ENCODE measurements around the gene STARD10.
"Not testable (repeated sequence)": the region's sequence is repeated elsewhere in the genome, so short reads cannot be mapped to it uniquely, and the experiment has no call there.

The STARD10 gene

DNA sequence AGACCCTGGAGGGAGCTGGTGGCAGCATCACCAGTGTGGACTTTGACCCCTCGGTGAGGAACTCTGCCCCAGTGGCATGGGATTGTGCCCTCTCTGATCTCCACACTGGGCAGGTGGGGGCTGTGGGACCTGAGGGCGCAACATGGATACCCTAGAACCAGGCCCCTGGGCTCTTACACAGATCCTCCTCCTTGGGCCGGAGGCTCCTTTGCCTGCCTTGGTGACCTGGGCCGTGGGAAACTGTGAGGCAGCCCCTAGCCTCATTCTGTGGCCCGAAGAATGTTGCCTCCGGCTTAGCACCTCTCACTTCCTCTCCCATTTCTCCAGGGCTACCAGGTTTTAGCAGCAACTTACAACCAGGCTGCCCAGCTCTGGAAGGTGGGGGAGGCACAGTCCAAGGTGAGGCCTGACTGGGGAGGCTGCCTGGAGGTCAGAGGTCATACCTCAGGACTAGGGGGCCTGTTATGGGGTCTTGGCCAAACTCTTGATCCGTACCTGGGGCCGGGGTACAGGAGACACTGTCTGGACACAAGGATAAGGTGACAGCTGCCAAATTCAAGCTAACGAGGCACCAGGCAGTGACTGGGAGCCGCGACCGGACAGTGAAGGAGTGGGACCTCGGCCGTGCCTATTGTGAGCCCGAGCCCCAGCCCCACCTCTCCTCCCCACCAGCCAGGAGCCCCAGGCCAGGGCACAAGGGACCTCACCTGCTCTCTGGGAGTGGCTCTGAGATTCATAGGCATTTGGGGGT lies 32.5 kb upstream of the STARD10 start:
- DNase-seq: no peak

DNA sequence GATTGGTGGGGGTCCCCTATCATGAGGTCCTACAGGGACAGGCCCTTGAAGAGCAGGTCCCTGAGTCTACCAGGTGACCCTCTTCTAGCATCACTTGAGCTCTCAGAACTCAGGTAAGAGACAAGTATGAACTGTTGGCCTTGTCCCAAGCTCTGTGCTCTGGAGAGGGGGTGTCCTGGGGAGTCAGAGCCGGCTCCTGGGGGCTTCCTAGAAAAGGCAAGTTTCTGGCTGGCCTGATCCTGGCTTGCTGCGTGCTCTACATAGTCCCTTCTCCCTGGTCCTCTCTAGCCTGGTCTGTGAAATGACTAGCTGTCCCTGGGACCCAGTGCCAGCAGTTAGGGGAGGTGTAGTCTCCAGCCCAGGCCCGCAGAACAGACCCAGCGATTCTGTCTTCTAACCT lies 31.8 kb upstream of the STARD10 start:
- no peak for DNase-seq

DNA sequence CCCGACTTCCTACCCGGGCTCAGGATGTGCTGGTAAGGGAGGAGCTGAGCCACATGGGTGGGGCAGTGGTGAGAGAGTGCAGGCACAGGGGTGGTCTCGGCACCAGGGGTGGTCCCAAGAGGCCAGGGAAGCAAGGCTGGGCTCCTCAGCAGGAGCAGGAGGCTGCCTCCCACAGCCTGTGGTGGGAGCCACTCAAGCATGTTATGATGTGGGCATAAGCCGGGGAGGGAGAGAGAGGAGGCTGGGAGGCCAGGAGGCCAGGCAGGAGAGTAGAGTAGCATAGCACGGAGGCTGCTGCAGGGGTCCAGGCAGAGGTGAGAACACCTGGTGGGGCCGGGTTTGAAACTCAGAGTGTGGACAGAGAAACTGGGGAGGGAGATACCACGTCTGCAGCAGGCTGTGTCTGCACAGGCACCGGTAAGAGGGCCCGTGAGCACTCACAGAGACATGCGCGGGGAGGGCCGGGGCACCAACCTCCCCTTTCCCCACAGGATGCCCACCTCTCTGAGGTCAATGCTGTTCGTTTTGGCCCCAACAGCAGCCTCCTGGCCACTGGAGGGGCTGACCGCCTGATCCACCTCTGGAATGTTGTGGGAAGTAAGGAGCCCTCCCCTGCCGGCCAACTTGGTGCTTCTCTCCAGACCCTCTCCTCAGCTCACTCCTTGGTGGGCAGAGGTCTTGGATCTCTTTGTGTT lies 31.1 kb upstream of the STARD10 start:
- DNase-seq: no peak

DNA sequence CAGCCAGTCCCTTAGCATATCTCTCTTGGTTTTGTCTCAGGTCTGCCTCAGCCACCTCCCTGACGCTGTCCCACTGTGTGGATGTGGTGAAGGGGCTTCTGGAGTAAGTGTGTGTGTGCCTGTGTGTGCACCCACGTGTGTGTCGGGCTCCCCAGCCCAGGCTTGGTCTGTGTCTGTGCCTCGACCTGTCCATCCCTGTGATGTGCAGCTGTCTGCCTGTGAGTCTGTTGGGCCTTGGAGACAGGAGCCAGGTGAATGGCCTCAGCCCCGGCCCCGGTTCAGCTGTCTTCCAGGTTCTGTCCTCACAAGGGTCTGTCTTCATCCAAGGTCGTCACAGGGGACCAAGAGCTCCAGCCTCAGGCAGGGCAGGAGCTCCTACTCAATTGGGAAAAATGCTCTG lies 30.2 kb upstream of the STARD10 start:
- no peak for DNase-seq

DNA sequence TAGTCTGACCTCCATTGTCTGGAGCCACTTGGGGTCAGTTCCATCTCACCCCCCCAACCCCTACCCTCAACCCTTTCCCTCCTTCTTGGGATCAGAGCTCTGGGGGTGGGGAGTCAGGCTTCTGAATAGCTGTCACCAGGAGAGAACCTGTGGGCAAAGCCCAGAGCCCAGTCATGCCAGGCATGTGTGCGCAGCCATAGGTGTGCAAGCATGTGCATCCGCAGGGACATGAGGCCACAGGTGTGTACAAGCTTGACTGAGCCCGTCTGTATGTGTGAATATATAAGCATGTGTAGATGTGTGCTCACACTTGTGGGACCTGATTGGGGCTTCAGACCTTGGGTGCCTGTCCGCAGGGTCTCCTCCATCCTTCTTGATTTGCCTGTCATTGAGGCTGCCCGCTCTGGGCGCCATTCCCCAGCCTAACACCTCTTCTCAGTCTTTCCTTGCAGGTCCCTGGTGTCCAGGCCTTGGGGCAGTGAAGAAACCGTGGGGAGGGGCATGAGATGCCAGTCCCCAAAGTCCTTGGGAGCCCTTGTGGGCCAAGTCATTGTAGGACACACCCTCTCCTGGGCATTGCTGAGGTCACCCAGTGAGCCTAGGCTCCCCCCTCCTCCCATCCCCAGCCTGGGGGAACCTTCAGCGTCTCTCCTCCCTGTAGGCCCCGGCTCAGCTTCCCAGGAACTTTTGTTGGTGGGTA lies 29.4 kb upstream of the STARD10 start:
- DNase-seq: no peak

DNA sequence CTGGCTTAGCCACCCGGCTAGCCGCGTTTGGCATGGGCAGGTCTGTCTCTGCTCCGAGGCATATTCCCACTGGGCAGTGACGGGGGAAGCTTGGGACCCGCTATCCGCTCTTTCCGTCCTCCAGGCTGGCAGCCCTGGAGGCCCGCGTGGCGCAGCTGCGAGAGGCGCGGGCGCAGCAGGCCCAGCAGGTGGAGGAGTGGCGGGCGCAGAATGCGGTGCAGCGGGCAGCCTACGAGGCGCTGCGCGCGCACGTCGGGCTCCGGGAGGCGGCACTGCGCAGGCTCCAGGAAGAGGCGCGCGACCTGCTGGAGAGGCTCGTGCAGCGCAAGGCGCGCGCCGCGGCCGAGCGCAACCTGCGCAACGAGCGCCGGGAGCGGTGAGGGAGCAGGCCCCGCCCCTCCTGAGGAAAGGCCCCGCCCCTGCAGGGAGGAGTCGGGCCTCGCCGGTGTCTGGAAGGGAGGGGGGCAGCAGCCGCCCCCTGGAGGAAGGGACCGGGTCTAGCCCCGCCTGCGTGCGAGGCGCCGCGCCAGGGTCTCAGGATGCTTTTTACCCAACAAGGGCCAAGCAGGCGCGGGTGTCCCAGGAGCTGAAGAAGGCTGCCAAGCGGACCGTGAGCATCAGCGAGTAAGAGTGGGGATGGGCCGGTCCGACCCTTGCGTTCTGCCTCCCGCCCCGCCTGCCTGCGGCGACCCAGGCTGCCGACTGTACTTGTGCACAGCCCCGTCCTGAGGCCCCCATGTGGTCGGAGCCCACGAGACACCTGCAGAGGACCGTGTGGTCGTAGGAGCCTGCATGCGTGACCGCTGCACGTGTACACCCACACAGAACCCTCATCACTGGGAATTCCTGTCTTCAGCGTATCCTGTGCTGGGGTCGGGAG lies 28.3 kb upstream of the STARD10 start:
- peak; percentile 76 for DNase-seq

DNA sequence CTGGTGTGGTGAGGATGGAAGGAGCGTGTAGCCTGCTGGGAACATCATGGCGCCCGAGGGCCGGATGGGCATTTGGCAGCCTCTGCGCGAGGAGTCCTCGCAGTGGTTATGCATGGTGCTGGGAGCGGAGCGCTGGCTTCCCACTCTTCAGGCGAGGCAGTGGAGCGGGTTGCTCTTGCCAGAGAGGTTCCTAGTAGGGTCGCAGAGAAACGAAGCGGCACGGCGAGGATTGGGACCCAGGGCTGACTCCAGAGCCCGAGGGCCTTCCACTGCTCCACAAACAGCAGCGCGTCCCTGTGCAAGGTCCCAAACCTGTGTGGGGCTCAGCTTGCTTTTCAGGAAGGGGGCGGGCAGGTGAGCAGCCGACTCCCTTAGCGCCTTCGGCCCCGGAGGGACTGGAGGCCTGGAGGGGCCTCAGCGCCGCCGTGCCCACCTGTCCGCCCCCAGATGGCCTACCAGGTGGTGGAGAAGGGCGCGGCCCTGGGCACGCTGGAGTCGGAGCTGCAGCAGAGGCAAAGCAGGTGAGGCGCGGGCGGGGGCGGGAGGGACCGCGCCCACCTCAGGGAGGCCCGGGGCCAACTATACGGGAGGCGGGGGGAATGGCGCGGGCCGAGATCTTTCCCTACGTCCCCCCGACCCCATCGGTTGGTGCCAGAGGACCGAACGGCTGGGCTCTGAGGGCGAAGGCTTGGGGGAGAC lies 27.5 kb upstream of the STARD10 start:
- no peak for DNase-seq

DNA sequence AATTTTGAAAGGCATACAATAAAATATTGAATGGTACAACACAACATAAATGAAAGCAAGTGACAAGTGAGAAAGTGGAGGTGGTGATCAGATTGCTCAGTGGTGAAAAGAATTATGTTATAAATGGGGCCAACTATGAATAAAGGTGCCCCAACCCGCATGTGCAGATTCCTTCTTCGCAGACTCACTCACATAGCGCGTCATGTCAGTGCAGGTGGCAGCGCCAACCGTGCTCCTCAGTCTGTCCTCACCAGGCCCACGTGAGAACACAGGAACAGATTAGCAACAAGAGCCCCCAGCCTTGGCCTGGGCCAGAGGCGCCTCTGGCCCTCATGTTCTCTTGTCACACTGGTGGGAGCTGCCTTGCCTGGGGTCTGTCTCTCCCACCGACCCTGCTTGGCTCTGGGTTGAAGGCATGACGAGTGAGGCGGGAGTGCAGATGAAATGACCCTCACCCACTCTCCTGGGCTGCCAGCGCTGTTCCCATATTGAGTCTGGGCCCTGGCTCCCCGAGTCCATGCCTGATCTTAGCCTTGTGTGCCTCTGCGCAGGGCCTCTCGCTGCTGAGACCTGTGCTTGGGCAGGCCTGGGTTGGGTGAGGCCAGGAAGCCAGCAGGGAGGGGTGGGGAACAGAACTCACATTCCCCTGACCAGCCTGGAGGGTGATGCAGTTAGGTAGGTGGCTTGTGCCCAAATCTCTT lies 26.7 kb upstream of the STARD10 start:
- no peak for DNase-seq

DNA sequence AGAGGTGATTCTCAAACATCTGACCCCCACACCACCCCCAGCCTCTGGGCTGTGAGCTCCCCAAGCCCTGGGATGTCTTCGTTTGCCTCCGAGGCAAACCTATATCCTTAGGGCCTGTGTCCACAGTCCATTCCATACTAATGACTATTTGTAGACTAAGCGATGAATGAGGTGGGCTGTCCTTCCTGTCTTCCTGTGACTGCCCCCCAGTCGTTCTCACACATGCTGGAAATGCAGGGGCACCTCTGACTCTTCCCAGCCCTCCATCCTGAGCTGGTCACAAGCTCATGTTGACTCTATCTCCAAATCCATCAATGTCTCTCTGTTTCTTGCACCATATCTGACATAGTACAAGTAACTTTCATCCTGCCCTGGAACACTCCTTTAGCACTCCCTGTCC lies 25.1 kb upstream of the STARD10 start:
- DNase-seq: no peak

DNA sequence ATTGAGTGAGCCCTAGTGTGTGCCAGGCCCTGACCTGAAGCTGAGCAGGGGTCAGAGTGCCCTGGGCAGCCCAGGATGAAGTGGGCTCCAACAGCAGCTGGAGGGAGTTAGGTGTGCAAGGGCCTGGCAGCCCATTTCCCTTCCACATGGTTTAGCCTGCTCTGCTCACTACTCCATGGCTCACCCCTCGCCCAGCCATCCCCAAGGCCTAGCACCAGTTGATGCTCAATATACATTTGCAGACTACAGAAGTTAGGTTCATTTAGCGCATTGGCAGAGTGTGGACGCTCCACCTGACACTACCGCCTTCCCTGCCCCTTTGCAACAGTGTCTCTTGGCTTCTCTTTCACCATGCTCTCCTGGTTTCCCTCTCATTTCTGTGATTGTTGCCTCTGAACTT lies 24.1 kb upstream of the STARD10 start:
- DNase-seq: no peak

DNA sequence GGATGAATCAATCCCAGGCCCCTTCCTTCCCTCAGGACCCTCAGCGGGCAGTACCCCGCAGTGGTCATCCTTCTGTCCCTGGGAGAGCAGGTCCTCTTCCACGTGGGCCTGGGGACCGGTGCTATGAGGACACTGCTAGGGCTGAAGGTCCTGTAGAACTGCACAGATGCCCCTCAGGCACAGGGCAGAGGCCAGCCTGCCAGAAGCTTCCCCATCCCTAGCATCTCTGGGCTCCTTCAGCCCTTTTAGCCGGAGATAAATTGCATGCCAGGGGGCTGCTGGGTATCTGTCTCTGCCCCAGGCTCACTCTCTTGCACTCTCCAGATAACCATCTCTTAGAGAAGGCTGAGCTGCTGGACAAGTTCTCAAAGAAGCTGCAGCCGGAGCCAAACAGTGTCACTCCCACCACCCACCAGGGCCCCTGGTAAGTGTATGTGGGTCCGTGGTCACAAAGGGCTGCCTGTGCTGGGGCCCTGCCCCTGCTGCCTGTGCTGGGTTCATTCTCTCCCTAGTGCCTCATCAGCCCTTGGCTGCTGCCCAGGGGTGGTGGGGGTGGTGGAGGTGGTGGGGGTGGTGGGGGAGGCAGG lies 22.6 kb upstream of the STARD10 start:
- no peak for DNase-seq

DNA sequence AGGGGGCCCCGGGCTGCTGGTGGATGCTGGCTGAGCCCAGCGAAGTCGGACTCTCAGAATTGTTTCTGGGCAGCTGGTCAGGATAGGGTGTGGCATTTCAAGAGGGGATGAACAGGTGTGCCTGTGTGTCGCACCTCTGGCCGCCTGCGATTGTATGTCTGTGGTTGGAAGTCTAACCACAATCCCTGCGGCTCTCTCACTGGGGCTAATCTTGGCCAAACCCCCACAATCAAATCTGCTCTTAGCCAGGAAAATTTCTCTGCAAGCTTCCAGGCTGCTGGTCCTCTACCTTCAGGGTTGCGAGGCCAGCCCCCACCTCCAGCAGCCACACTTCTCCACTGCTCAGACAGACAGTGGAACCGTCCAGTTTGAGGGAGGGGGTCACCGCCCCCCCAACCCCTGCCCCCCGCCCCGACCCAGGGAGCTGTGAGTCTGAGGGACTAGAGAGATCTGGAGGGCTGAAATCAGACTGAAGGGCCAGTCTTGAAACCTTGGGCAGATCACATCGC lies 21.3 kb upstream of the STARD10 start:
- no peak for DNase-seq

DNA sequence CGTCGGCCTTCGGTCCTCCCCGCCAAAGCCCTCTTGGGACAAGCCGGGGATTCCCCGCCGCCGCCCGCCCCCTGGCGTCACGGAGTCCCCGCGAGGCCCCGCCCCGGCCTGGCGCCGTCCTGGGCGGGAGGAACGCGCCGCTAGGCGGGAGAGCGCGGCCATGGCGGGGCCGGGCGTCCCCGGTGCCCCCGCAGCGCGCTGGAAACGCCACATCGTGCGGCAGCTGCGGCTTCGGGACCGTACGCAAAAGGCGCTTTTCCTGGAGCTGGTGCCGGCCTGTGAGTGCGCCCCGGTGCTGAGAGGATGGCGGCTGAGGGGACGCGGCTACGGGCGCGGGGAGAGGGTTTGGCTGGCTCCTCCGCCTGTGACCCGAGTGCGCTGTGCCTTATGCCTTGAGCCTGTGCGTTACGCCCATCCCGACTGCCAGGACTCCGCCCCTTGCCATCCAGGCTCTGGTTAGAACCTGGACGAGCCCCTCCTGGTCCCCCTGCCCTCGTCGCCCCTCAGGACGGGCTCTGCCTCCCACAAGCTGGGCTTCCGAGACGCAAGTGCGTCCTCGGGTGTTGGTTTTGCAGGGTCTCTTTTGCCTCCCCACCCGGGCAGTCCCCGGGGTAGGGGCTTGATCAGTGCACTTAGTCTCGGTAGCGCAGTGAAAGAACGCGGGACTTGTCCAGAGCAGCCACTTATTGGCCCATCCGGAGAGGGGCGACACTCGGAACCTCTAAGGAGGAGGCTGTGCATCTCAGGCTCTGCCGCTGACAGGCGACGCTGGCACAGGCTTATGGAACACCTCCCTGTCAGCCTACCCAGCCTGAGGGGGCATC lies 20.7 kb upstream of the STARD10 start, which contains the start of gene ATG16L2:
Gene ATG16L2, plus strand, starts transcription at position 126 of the 824 bp plus-strand sequence. Its CDS starts 35 bp downstream, at position 161.
- DNase-seq: peak; percentile 74

DNA sequence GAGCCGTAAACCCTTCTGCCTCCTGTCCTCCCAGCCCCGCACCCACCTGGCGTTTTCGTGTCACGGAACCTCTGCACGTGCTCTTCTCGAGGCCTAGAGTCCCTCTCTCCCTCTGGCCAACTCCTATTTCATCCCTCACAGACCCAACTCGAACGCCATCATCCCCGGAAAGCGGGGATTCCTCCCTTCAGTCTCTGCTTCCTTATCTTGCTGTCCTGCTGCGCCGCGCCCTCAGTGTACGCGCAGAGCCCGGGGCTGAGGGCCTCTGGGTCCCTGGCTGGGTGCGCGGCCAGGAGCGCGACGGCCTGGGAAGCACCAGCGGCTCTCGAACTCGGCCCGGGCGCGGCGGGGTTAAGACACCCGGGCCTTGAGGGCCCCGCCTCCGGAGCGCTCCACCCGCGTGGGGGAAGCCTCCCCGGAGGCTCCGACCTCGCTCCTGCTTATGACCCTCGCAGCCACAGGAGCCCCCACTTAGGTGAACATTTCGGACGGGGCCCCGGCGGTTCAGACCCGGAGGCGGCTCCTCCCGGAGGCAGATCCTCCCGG lies 20.0 kb upstream of the STARD10 start:
- peak; percentile 74 for DNase-seq

DNA sequence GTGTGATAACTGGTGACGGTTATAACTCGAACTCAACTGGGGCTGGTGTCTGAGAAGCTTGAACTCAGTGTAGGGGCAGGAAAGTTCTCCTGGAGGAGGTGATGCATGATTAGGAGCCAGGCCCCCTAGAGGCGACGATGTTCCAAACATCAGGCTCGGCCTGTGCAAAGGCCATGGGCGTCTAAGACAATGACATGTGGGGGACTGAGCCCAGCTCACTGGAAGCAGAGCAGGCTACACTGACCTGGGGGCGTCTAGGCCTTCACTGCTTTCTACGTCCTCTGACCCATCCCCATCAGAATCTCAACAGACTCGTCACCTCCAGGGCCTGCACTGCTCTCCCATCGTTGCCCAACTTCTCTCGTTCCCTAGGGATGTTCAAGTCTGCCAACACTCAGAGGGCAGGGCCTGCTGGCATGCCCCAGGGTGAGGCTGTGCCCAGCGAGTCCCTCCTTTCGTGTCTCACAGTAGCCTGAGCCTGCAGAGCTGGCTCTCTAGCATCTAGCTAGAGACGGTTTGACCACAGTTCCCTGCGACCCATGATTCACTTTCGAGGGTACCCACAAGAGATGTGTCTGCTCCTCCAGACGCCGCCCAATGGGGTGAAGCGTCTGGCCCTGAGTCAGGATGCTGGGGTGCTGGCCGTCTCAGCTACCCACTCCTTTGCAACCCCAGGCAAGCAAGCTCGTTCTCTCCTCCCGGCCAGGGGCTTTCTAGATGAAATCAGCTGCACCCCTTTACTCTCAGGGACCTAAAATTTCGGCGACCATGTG lies 19.3 kb upstream of the STARD10 start:
- no peak for DNase-seq

DNA sequence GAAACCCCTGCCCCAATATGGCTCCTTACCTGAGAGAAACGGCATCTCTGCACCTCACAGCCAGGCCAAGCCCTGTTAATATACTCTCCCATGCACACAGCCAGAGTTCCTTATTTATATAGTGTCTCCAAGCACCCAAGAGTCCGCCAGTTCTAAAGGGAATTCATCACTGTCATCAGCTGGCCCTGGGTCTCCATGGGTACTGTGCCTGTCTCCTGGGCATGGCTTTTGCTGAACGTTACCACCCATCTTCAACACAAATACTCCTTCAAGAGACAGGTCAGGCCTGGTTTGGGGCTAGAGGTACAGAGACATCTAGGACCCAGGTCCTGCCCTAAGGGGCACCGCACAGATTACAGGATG lies 18.7 kb upstream of the STARD10 start:
- DNase-seq: peak; percentile 51

DNA sequence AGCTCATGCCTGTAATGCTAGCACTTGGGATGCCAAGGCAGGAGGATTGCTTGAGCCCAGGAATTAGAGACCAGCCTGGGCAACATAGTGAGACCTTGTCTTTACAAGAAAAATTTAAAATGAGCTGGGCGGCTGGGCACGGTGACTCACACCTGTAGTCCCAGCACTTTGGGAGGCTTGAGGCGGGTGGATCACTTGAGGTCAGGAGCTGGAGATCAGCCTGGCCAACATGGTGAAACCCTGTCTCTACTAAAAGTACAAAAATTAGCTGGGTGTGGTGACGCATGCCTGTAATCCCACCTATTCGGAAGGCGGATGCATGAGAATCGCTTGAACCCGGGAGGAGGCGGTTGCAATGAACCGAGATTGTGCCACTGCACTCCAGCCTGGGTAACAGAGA lies 17.8 kb upstream of the STARD10 start:
- DNase-seq: not testable (repeated sequence)

DNA sequence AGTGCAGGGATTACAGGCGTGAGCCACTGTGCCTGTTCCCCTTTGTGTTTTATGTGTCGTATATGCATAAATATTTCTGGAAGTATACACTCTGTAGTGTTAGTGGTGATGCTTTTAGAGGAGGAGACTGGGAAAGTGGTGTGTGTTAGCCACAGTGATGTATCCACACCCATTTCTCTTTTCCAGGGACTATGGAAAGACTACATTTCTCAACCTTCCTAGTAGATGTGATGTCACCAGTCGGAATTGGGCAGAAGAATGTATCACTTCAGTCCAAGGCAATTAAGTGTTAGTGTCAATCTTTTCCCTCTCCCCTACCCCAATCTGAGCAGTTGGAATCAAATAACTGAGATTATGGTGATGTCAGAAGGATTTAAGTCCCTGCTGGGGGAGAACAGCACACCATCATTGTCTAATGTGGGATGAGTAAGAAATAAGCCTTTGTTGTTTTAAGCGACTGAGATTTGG lies 14.5 kb upstream of the STARD10 start:
- no peak for DNase-seq

DNA sequence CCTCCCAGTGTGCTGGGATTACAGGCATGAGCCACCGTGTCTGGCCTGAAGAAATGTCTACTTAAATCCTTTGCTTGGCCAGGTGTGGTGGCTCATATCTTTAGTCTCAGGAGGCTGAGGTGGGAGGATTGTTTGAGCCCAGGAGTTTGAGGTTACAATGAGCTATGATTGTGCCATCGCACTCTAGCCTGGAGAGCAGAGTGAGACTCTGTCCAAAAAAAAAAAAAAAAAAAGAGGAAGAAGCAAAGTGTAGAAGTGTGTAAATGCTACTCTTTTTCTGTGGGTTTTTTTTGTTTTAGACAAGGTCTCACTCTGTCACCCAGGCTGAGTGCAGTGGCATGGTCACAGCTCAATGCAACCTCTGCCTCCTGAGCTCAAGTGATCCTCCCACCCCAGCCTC lies 13.9 kb upstream of the STARD10 start:
- no peak for DNase-seq

Data from NCI-H2029 (cell line).